ENCODE results near the gene ZC3H10. TPM values are rescaled to one million over a fixed set of nuclear protein-coding genes. Genes with fewer than 3 reads are reported as not detected.

ZC3H10 gene
- total and polyA plus RNA-seq, 2 of the 13 experiments (the other 11 are each of a cell fraction or from before 2014, with no cell fraction given), result 0.70 to 2.3 TPM

DNA sequence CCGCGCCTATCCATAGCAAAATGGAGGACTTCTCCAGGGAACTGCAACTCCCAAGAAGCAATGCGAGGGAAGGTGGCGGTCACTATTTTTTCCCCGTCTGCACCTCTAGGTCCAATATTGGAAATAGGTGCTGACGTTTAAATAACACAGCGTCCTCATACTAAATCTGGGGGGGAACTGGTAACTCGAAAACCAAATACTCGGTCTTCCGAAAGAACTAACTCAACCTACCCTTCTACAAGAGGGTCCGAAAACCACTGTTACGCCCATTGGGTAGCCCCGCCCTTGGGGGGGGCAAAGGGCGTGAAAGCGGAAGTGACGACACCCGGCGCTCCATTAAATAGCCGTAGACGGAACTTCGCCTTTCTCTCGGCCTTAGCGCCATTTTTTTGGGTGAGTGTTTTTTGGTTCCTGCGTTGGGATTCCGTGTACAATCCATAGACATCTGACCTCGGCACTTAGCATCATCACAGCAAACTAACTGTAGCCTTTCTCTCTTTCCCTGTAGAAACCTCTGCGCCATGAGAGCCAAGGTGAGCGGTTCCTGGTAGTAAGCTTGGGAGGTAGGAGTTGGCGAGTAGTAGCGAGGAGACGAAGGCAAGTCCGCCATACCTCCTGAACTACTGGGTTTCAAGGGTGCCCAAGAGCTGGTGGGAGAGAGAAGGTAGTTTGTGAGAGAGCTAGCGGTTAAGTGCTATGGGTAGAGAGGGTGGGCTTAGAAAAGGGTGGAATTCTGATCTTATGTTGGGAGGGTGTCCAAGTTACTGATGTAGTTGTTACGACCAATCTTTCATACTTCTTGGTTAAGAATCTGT is 1.6 kb upstream of the ZC3H10 start, which contains the start of gene RPL41 (continued):
- TF ChIP-seq, protein P1, sequence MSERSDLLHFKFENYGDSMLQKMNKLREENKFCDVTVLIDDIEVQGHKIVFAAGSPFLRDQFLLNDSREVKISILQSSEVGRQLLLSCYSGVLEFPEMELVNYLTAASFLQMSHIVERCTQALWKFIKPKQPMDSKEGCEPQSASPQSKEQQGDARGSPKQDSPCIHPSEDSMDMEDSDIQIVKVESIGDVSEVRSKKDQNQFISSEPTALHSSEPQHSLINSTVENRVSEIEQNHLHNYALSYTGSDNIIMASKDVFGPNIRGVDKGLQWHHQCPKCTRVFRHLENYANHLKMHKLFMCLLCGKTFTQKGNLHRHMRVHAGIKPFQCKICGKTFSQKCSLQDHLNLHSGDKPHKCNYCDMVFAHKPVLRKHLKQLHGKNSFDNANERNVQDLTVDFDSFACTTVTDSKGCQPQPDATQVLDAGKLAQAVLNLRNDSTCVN (CRISPR knock-in tag; IDR thresholded peaks at IDR 0.05; ENCODE audit: borderline replicate concordance), result peak; percentile 76; the same call in 1 of the 2 replicates
- TF ChIP-seq TCF12 (IDR thresholded peaks at IDR 0.05) (no peak), TCF12 (CRISPR knock-in tag; IDR thresholded peaks at IDR 0.05) (peak; percentile 70; the same call in 1 of the 2 replicates), ZSCAN31 (CRISPR knock-in tag; IDR thresholded peaks at IDR 0.05; ENCODE audit: low read depth) (no peak), RBAK (CRISPR knock-in tag; IDR thresholded peaks at IDR 0.05) (no peak), MIER2 (CRISPR knock-in tag; IDR thresholded peaks at IDR 0.05) (no peak; the same call in 1 of the 2 replicates), KLF9 (CRISPR knock-in tag; IDR thresholded peaks at IDR 0.05; ENCODE audit: low read depth) (no peak; the same call in 1 of the 2 replicates), ZNF709 (CRISPR knock-in tag; IDR thresholded peaks at IDR 0.05) (no peak), ATF1 (CRISPR knock-in tag; IDR thresholded peaks at IDR 0.05) (peak; percentile 94), SMARCE1 (IDR thresholded peaks at IDR 0.05; ENCODE audit: borderline replicate concordance) (no peak), MLLT10 (CRISPR knock-in tag; IDR thresholded peaks at IDR 0.05) (no peak), ZNF850 (CRISPR knock-in tag; conservative IDR thresholded peaks at IDR 0.05) (no peak), NR2F1 (CRISPR knock-in tag; IDR thresholded peaks at IDR 0.05) (0 out of 4 replicates have a peak, but pooled peaks of 1 of the 2 experiments have one; percentile 13), NKX3-1 (CRISPR knock-in tag; IDR thresholded peaks at IDR 0.05) (peak; percentile 25; the same call in 1 of the 2 replicates), ZNF224 (CRISPR knock-in tag; IDR thresholded peaks at IDR 0.05) (peak; percentile 52; the same call in 1 of the 2 replicates), ZKSCAN5 (CRISPR knock-in tag; IDR thresholded peaks at IDR 0.05) (no peak), GATAD2A (CRISPR knock-in tag; IDR thresholded peaks at IDR 0.05) (peak; percentile 38; the same call in 1 of the 2 replicates)
- TF ChIP-seq, protein P2, sequence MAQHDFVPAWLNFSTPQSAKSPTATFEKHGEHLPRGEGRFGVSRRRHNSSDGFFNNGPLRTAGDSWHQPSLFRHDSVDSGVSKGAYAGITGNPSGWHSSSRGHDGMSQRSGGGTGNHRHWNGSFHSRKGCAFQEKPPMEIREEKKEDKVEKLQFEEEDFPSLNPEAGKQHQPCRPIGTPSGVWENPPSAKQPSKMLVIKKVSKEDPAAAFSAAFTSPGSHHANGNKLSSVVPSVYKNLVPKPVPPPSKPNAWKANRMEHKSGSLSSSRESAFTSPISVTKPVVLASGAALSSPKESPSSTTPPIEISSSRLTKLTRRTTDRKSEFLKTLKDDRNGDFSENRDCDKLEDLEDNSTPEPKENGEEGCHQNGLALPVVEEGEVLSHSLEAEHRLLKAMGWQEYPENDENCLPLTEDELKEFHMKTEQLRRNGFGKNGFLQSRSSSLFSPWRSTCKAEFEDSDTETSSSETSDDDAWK (CRISPR knock-in tag; IDR thresholded peaks at IDR 0.05), result no peak
- TF ChIP-seq, protein P3, sequence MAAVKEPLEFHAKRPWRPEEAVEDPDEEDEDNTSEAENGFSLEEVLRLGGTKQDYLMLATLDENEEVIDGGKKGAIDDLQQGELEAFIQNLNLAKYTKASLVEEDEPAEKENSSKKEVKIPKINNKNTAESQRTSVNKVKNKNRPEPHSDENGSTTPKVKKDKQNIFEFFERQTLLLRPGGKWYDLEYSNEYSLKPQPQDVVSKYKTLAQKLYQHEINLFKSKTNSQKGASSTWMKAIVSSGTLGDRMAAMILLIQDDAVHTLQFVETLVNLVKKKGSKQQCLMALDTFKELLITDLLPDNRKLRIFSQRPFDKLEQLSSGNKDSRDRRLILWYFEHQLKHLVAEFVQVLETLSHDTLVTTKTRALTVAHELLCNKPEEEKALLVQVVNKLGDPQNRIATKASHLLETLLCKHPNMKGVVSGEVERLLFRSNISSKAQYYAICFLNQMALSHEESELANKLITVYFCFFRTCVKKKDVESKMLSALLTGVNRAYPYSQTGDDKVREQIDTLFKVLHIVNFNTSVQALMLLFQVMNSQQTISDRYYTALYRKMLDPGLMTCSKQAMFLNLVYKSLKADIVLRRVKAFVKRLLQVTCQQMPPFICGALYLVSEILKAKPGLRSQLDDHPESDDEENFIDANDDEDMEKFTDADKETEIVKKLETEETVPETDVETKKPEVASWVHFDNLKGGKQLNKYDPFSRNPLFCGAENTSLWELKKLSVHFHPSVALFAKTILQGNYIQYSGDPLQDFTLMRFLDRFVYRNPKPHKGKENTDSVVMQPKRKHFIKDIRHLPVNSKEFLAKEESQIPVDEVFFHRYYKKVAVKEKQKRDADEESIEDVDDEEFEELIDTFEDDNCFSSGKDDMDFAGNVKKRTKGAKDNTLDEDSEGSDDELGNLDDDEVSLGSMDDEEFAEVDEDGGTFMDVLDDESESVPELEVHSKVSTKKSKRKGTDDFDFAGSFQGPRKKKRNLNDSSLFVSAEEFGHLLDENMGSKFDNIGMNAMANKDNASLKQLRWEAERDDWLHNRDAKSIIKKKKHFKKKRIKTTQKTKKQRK (IDR thresholded peaks at IDR 0.05; ENCODE audit: low read length), result no peak
- TF ChIP-seq, protein P4, sequence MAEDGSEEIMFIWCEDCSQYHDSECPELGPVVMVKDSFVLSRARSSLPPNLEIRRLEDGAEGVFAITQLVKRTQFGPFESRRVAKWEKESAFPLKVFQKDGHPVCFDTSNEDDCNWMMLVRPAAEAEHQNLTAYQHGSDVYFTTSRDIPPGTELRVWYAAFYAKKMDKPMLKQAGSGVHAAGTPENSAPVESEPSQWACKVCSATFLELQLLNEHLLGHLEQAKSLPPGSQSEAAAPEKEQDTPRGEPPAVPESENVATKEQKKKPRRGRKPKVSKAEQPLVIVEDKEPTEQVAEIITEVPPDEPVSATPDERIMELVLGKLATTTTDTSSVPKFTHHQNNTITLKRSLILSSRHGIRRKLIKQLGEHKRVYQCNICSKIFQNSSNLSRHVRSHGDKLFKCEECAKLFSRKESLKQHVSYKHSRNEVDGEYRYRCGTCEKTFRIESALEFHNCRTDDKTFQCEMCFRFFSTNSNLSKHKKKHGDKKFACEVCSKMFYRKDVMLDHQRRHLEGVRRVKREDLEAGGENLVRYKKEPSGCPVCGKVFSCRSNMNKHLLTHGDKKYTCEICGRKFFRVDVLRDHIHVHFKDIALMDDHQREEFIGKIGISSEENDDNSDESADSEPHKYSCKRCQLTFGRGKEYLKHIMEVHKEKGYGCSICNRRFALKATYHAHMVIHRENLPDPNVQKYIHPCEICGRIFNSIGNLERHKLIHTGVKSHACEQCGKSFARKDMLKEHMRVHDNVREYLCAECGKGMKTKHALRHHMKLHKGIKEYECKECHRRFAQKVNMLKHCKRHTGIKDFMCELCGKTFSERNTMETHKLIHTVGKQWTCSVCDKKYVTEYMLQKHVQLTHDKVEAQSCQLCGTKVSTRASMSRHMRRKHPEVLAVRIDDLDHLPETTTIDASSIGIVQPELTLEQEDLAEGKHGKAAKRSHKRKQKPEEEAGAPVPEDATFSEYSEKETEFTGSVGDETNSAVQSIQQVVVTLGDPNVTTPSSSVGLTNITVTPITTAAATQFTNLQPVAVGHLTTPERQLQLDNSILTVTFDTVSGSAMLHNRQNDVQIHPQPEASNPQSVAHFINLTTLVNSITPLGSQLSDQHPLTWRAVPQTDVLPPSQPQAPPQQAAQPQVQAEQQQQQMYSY (CRISPR knock-in tag; IDR thresholded peaks at IDR 0.05), result 0 out of 2 replicates have a peak, but pooled peaks have one; percentile 22

All from HepG2 (cell line).